ENCODE measurements around the gene LRRC58. TPM values are rescaled to one million over a fixed set of nuclear protein-coding genes. Genes with fewer than 3 reads are reported as not detected.

Gene LRRC58
- total RNA-seq, 1 donor from 2014 or later: 28.0 TPM

GRCh38 chr3:120280566-120280965, 68.6 kb downstream of the LRRC58 start:
- Mint-ChIP-seq H3K36me3 (ENCODE audit: low read depth) (peaks cover 3% of the 10 kb centered on the region), H3K9me3 (ENCODE audit: low read depth) (peaks cover 3% of the 10 kb centered on the region), H3K27ac (ENCODE audit: unreplicated experiment) (no peak overlapping the region), H3K4me1 (ENCODE audit: low read depth) (peaks cover 5% of the 10 kb centered on the region), H3K4me3 (ENCODE audit: unreplicated experiment) (no peak overlapping the region), H3K27me3 (ENCODE audit: low read depth) (peaks cover 5% of the 10 kb centered on the region)
- no peak for DNase-seq (ENCODE audit: low spot score)
- no peak for TF ChIP-seq CTCF (IDR thresholded peaks at IDR 0.05)

- Mint-ChIP-seq H3K27me3 (ENCODE audit: low read depth) (peaks cover 5% of the 10 kb centered on the region), H3K36me3 (ENCODE audit: low read depth) (peaks cover 3% of the 10 kb centered on the region), H3K27ac (ENCODE audit: unreplicated experiment) (no peak overlapping the region), H3K9me3 (ENCODE audit: low read depth) (peaks cover 3% of the 10 kb centered on the region), H3K4me3 (ENCODE audit: unreplicated experiment) (no peak overlapping the region), H3K4me1 (ENCODE audit: low read depth) (peaks cover 5% of the 10 kb centered on the region)
- DNase-seq (ENCODE audit: low spot score): no peak
- no peak for TF ChIP-seq CTCF (IDR thresholded peaks at IDR 0.05)
Observed at GRCh38 chr3:120280026-120280425, 69.1 kb downstream of the LRRC58 start.

- no peak for DNase-seq (ENCODE audit: low spot score)
- H3K4me3 Mint-ChIP-seq (ENCODE audit: unreplicated experiment): no peak overlapping the region
- no peak for TF ChIP-seq CTCF (IDR thresholded peaks at IDR 0.05)
- H3K36me3 Mint-ChIP-seq (ENCODE audit: low read depth): peaks cover 3% of the 10 kb centered on the region
- H3K27ac Mint-ChIP-seq (ENCODE audit: unreplicated experiment): no peak overlapping the region
- no peaks in the 10 kb centered on the region for H3K4me1 Mint-ChIP-seq (ENCODE audit: low read depth)
- H3K9me3 Mint-ChIP-seq (ENCODE audit: low read depth): peaks cover 3% of the 10 kb centered on the region
- peaks cover 9% of the 10 kb centered on the region for H3K27me3 Mint-ChIP-seq (ENCODE audit: low read depth)
Observed at GRCh38 chr3:120276767-120277166, 72.4 kb downstream of the LRRC58 start.

GRCh38 chr3:120275618-120276017, 73.5 kb downstream of the LRRC58 start:
- H3K9me3 Mint-ChIP-seq (ENCODE audit: low read depth): peaks cover 3% of the 10 kb centered on the region
- TF ChIP-seq CTCF (IDR thresholded peaks at IDR 0.05): no peak
- no peak for DNase-seq (ENCODE audit: low spot score)
- H3K27ac Mint-ChIP-seq (ENCODE audit: unreplicated experiment): no peak overlapping the region
- peaks cover 9% of the 10 kb centered on the region for H3K27me3 Mint-ChIP-seq (ENCODE audit: low read depth)
- H3K4me3 Mint-ChIP-seq (ENCODE audit: unreplicated experiment): no peak overlapping the region
- no peaks in the 10 kb centered on the region for H3K4me1 Mint-ChIP-seq (ENCODE audit: low read depth)
- peaks cover 3% of the 10 kb centered on the region for H3K36me3 Mint-ChIP-seq (ENCODE audit: low read depth)

GRCh38 chr3:120274739-120275167, 74.4 kb downstream of the LRRC58 start:
- no peak for DNase-seq (ENCODE audit: low spot score)
- H3K4me1 Mint-ChIP-seq (ENCODE audit: low read depth): no peaks in the 10 kb centered on the region
- no peak overlapping the region for H3K4me3 Mint-ChIP-seq (ENCODE audit: unreplicated experiment)
- peaks cover 9% of the 10 kb centered on the region for H3K27me3 Mint-ChIP-seq (ENCODE audit: low read depth)
- TF ChIP-seq CTCF (IDR thresholded peaks at IDR 0.05): no peak
- H3K9me3 Mint-ChIP-seq (ENCODE audit: low read depth): peaks cover 3% of the 10 kb centered on the region
- peaks cover 2% of the 10 kb centered on the region for H3K36me3 Mint-ChIP-seq (ENCODE audit: low read depth)
- no peak overlapping the region for H3K27ac Mint-ChIP-seq (ENCODE audit: unreplicated experiment)

Other genes with a start within 250 kb of the LRRC58 start
- gene GPR156, start 64.1 kb downstream of the LRRC58 start, total RNA-seq: 1.0 to 1.7 TPM (median 1.3 TPM) in 3 replicates
- gene FSTL1, start 101.6 kb upstream of the LRRC58 start, total RNA-seq: 2,561 to 3,511 TPM (median 3,398 TPM) in 3 replicates
- gene NDUFB4, start 247.0 kb upstream of the LRRC58 start, total RNA-seq: 81.8 to 109 TPM (median 87.6 TPM) in 3 replicates

All from chondrocyte (in vitro differentiated cells).